Fibroblast of lung (primary cell): ENCODE data around the gene TUBG2. TPM values are rescaled to one million over a fixed set of nuclear protein-coding genes. Genes with fewer than 3 reads are reported as not detected.
"Not testable (repeated sequence)": the region's sequence is repeated elsewhere in the genome, so short reads cannot be mapped to it uniquely, and the experiment has no call there.

Experiments used
- DNase-seq, 2 donors: peaks; one replicate each; pipeline versions ENCODE4 v3.0.0 to v3.0.0-alpha.2; 2010; ENCODE audit warnings: low read depth in 2 of 2
- H2AFZ ChIP-seq: 2 replicates; pipeline ENCODE4 v1.5.1; 2012; ENCODE audit warnings: low read length, control low read depth, inconsistent platforms
- H3K27ac ChIP-seq: 2 replicates; pipeline ENCODE4 v1.5.1; 2011; ENCODE audit warnings: low read length, control low read depth; ENCODE audit not compliant: insufficient read depth
- H3K27me3 ChIP-seq: 2 replicates; pipeline ENCODE4 v1.5.1; 2011; ENCODE audit warnings: mild to moderate bottlenecking, low read length; ENCODE audit not compliant: control insufficient read depth, insufficient read depth
- H3K36me3 ChIP-seq: 2 replicates; pipeline ENCODE4 v1.5.1; 2011; ENCODE audit warnings: low read length; ENCODE audit not compliant: control insufficient read depth, insufficient read depth
- H3K4me1 ChIP-seq: 2 replicates; pipeline ENCODE4 v1.5.1; 2011; ENCODE audit warnings: low read length; ENCODE audit not compliant: control insufficient read depth, insufficient read depth; ENCODE audit errors: extremely low read depth
- H3K4me2 ChIP-seq: 2 replicates; pipeline ENCODE4 v1.5.1; 2011; ENCODE audit warnings: low read length, control low read depth; ENCODE audit not compliant: insufficient read depth; ENCODE audit errors: extremely low read depth
- H3K4me3 ChIP-seq, 4 experiments: fragments of 200-600 bp in 1 of 4; sonication (generic) in 1 of 4; replicated peaks in 1 of 4; 2 replicates each; pipeline ENCODE4 v1.5.1; 2011 to 2016; ENCODE audit warnings: low read length in 4 of 4, low read depth in 3 of 4, mild to moderate bottlenecking in 3 of 4, control low read depth in 2 of 4, inconsistent platforms in 1 of 4, mixed read lengths in 1 of 4; ENCODE audit not compliant: insufficient read depth in 1 of 4; ENCODE audit errors: control extremely low read depth in 1 of 4
- H3K79me2 ChIP-seq: 2 replicates; pipeline ENCODE4 v1.5.1; 2012; ENCODE audit warnings: mild to moderate bottlenecking, low read length, inconsistent platforms; ENCODE audit not compliant: control insufficient read depth, insufficient read depth
- H3K9ac ChIP-seq: 2 replicates; pipeline ENCODE4 v1.5.1; 2011; ENCODE audit warnings: mild to moderate bottlenecking, low read length, control low read depth; ENCODE audit not compliant: insufficient read depth
- H3K9me3 ChIP-seq: 2 replicates; pipeline ENCODE4 v1.5.1; 2012; ENCODE audit warnings: low read depth, low read length; ENCODE audit not compliant: control insufficient read depth, insufficient read depth
- H4K20me1 ChIP-seq: 2 replicates; pipeline ENCODE4 v1.5.1; 2011; ENCODE audit warnings: low read length; ENCODE audit not compliant: control insufficient read depth, insufficient read depth; ENCODE audit errors: extremely low read depth
- CTCF ChIP-seq, 2 donors: IDR thresholded peaks in 1 of 2; conservative IDR thresholded peaks in 1 of 2; 1 replicate in 1 of 2; 2 replicates in 1 of 2; pipeline ENCODE4 v1.5.1; 2011 to 2012; ENCODE audit warnings: low read length in 2 of 2, control low read depth in 1 of 2, inconsistent platforms in 1 of 2, low read depth in 1 of 2, mild to moderate bottlenecking in 1 of 2
- EZH2 ChIP-seq: IDR thresholded peaks from 2 replicates; pipeline ENCODE4 v1.5.1; 2012; ENCODE audit warnings: low read length, control low read depth, mild to moderate bottlenecking; ENCODE audit errors: missing control alignments
- polyA minus RNA-seq: library from RNA; depleted of rRNA, polyadenylated mRNA; stranded (reverse); fragments of >200 nt; gene quantifications from 2 replicates; pipeline ENCODE4 v1.2.3, GENCODE V29; 2011; ENCODE audit warnings: low replicate concordance
- polyA plus RNA-seq, 2 donors: library from polyadenylated mRNA; depleted of rRNA in 1 of 2; stranded (reverse) in 1 of 2; unstranded in 1 of 2; fragments of >200 nt; gene quantifications; 2 replicates each; pipeline ENCODE4 v1.2.1, GENCODE V29; 2011 to 2012; ENCODE audit warnings: missing spikeins in 1 of 2
- total RNA-seq: library from RNA; depleted of rRNA; stranded (reverse); fragments of >200 nt; gene quantifications from 2 replicates; pipeline ENCODE4 v1.2.1, GENCODE V29; 2014

TUBG2 gene
- total RNA-seq (6.9 and 11.6 TPM in 2 replicates), polyA plus RNA-seq (13.1 and 13.5 TPM in 2 replicates), polyA minus RNA-seq (17.2 and 25.9 TPM in 2 replicates)
- polyA plus RNA-seq (2012): 14.4 and 15.0 TPM in 2 replicates

DNA sequence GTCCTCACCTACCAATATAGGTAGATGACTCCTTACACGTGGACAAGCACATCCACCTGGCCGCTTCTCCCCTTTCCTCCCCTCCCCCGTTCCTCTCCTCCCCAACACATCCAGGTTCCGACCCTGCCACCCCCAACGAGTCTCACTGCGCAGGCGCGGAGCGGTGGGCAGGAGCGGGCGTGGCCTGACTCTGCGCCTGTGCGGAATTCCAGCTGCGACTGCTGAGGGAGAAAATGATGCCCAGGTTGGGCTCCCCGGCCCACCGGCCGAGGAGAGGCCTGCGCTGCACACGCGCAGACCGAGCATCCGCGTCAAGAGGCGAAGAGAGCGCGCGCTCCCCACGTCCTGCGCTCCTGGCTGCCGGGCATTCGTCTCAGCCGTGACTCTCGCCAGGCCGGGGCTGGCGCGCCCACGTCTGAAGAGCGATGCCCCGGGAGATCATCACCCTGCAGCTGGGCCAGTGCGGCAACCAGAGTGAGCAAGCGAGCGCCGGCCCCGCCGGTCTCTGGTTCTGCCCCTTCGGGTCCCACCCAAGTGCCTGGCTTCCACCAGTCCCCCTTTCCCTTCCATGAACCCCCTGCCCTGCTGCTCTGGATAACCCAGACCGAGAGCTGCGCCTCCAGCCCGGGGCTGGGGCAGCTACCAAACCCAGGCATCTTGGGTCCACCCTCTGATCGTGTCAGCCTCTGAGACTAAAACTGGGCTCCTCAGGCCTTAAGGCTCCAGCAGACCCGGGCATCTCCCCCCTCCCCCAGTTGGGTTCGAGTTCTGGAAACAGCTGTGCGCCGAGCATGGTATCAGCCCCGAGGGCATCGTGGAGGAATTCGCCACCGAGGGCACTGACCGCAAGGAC is at the start of gene TUBG2:
TSS of gene TUBG2 (plus strand) at position 206 of the 853 bp plus-strand sequence. CDS start at position 426, 220 bp downstream.
- Histone ChIP-seq H3K4me2 (peak within 1 kb of the TSS; percentile 84), H3K4me3 (peak within 1 kb of the TSS; percentile 63 to 80 (median 71)), H3K27me3 (no peaks in the 10 kb centered on the region), H3K9ac (peak within 1 kb of the TSS; percentile 73), H3K79me2 (no peaks in the 10 kb centered on the region), H3K4me1 (peaks cover 9% of the 10 kb centered on the region), H3K36me3 (peaks cover 4% of the 10 kb centered on the region), H4K20me1 (no peaks in the 10 kb centered on the region), H3K9me3 (no peaks in the 10 kb centered on the region), H3K27ac (peak within 1 kb of the TSS; percentile 57), H2AFZ (peak within 1 kb of the TSS; percentile 66)
- no peak for TF ChIP-seq EZH2
- no peak for TF ChIP-seq CTCF (conservative IDR thresholded peaks at IDR 0.05 in 1 of 2, IDR thresholded peaks at IDR 0.05 in 1 of 2; ENCODE audit: low read depth in 1 of 2, low read length in 2 of 2)
- DNase-seq: peak; percentile 86 to 88

DNA sequence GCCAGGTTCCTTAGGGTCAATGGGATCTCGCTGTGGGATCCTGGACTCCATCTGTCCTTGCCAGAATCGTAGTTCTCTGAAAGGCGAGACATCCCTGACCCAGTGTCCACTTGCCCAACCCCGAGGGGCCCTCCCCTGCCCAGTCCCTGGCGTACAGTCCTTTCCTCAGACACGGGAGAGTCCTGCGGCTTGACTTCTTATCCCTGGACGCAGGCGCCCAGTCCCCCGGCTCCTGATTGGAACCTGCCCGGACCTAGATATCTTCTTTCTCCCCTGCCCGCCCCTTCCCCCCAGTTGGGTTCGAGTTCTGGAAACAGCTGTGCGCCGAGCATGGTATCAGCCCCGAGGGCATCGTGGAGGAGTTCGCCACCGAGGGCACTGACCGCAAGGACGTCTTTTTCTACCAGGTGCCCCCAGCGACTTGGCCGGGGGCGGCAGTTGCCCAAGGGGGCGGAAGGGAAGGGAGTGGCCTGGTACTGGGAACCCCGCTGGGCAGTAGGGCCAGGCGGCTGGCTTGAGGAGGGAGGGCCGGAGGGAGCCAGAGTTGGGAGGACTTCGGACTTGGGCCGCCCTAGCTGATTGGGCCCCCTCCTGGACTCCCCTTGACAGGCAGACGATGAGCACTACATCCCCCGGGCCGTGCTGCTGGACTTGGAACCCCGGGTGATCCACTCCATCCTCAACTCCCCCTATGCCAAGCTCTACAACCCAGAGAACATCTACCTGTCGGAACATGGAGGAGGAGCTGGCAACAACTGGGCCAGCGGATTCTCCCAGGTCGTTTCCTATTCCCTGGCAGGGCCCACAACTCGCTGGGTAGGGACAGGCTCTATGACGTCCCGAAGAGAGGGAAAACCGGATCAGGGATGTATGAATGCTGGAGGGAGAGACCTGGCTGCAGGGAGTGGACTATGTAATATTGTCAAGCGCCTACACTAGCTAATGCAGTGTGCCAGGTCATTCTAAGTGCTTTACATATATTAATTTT is 49.0 kb upstream of the TUBG2 start:
- H3K9me3 ChIP-seq, DNase-seq, H4K20me1 ChIP-seq, H3K27me3 ChIP-seq, H3K4me1 ChIP-seq, H3K36me3 ChIP-seq: not testable (repeated sequence)
- peak overlapping the region; percentile 96 for H2AFZ ChIP-seq
- H3K27ac ChIP-seq: peak overlapping the region; percentile 91
- peak overlapping the region; percentile 81 for H3K4me2 ChIP-seq
- peak overlapping the region; percentile 73 for H3K9ac ChIP-seq
- H3K79me2 ChIP-seq: peaks cover 37% of the 10 kb centered on the region
- H3K4me3 ChIP-seq: peak overlapping the region; percentile 78 to 91 (median 88)

DNA sequence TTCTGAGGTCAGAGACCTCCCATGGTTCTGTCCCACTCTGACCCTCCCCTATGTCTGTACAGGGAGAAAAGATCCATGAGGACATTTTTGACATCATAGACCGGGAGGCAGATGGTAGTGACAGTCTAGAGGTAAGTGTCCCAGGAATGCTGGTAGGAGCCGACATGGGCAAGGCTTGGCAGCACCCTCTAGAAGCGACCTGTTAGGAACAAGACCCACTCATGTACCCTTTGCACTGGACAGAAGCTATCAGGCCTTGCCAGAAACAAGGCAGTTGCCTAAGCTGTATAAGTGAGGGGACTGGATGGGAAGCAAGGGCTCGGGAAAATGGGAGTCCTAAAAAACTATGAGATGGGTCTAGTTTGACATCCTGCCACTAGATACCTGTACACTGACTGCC is 47.1 kb upstream of the TUBG2 start:
- Histone ChIP-seq H3K4me2 (no peak overlapping the region), H3K9me3 (no peaks in the 10 kb centered on the region), H3K9ac (no peak overlapping the region), H3K4me1 (peaks cover under 1% of the 10 kb centered on the region), H3K79me2 (peaks cover 22% of the 10 kb centered on the region), H3K36me3 (peaks cover 8% of the 10 kb centered on the region), H3K4me3 (no peak overlapping the region), H3K27ac (no peak overlapping the region), H2AFZ (no peak overlapping the region), H4K20me1 (no peaks in the 10 kb centered on the region), H3K27me3 (no peaks in the 10 kb centered on the region)
- no peak for TF ChIP-seq EZH2
- TF ChIP-seq CTCF (conservative IDR thresholded peaks at IDR 0.05 in 1 of 2, IDR thresholded peaks at IDR 0.05 in 1 of 2; ENCODE audit: low read depth in 1 of 2, low read length in 2 of 2): no peak
- no peak for DNase-seq
